ENCODE measurements around the gene NBL1. TPM values are rescaled to one million over a fixed set of nuclear protein-coding genes. Genes with fewer than 3 reads are reported as not detected.

NBL1 gene
- total and polyA plus RNA-seq, 9 of the 15 experiments (the other 6 are each of a cell fraction or from before 2014, with no cell fraction given), result 0.10 to 3.7 (median 1.8) TPM; not detected in 1

DNA sequence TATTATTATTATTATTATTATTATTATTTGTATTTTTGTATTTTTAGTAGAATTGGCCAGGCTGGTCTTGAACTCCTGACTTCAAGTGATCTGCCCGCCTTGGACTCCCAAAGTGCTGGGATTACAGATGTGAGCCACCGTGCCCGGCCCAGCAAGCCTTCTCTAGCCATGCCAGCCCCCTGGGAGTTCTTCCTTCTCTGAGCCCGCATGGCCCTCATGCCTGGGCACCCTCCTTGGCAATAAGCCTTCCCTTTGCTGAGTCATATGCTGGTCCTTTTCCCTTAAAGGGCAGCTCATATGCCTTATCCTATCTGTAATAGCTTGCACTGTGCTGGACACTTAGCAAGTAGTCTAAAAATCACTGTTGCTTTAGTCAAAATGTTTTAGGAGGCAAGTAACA is 8.5 kb upstream of the NBL1 start:
- intact Hi-C loops (cut with micrococcal nuclease) (no loop called here), in situ Hi-C loops (cut with MboI) (no loop called here)
- H3K36me3 ChIP-seq (ENCODE audit: control insufficient read depth, insufficient read depth, low read length), result no peaks in the 10 kb centered on the region
- no peaks in the 10 kb centered on the region for H4K20me1 ChIP-seq (replicated peaks; ENCODE audit: control insufficient read depth, insufficient read depth, low read length)
- H3K4me3 ChIP-seq, result no peak overlapping the region
- no TSS peak for BruUV-seq (replicated peaks)
- H3K27me3 ChIP-seq (ENCODE audit: control insufficient read depth in 2 of 2, insufficient read depth in 2 of 2, low read length in 2 of 2), result no peaks in the 10 kb centered on the region; a peak in 1 of 5 replicates
- 62% methylated on average over 4 of the region's 4 CpGs for WGBS (ENCODE audit: insufficient coverage, low coverage, missing lambda C conversion rate)
- H3K9me3 ChIP-seq (replicated peaks; ENCODE audit: control insufficient read depth, insufficient read depth, low read depth, low read length), result no peaks in the 10 kb centered on the region
- H3K27ac ChIP-seq (ENCODE audit: extremely low read depth, low read depth, low read length), result no peak overlapping the region
- H3K4me1 ChIP-seq (replicated peaks in 1 of 2; ENCODE audit: control insufficient read depth in 2 of 2, insufficient read depth in 2 of 2, low read length in 2 of 2), result peaks cover 0 to 2% of the 10 kb centered on the region in 2 experiments; a peak in 4 of 5 replicates
- POLR2A ChIA-PET, result interaction anchor here (0.6 to 0.8 kb wide), 2 partner anchors 37 to 69 kb away, joined by 3 read pairs; no protein-coding TSS in a partner anchor
- DNase-seq (ENCODE audit: extremely low read depth in 1 of 4, low spot score in 3 of 4), result no peak
- H3K9me1 ChIP-seq (ENCODE audit: control insufficient read depth, insufficient read depth, low read length), result no peaks in the 10 kb centered on the region
- H2AFZ ChIP-seq (ENCODE audit: low read depth, low read length), result no peak overlapping the region
- no peaks in the 10 kb centered on the region for H3K79me2 ChIP-seq (ENCODE audit: control insufficient read depth, insufficient read depth, low read length)
- ATAC-seq, result no peak
- no peak overlapping the region for H3K4me2 ChIP-seq (ENCODE audit: insufficient read depth, low read length)
- CTCF ChIA-PET (ENCODE audit: low intra/inter-chr PET ratio), result no interaction called here
- H3K9ac ChIP-seq (ENCODE audit: insufficient read depth in 1 of 2, low read depth in 2 of 2, low read length in 2 of 2), result no peak overlapping the region
- no peak for FAIRE-seq
- no peak for TF ChIP-seq CBX3 (IDR thresholded peaks at IDR 0.05; ENCODE audit: borderline replicate concordance in 1 of 2, low read length in 2 of 2)
- TF ChIP-seq PURB (CRISPR knock-in tag; IDR thresholded peaks at IDR 0.05; ENCODE audit: low read depth), result no peak
- no peak for TF ChIP-seq CBX1 (IDR thresholded peaks at IDR 0.05; ENCODE audit: low read depth)
- TF ChIP-seq HDAC1 (IDR thresholded peaks at IDR 0.05), result no peak
- TF ChIP-seq, protein P1, sequence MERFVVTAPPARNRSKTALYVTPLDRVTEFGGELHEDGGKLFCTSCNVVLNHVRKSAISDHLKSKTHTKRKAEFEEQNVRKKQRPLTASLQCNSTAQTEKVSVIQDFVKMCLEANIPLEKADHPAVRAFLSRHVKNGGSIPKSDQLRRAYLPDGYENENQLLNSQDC (CRISPR knock-in tag; IDR thresholded peaks at IDR 0.05), result no peak
- TF ChIP-seq RCOR1 (IDR thresholded peaks at IDR 0.05; ENCODE audit: borderline replicate concordance in 1 of 2, low read depth in 2 of 2, low read length in 2 of 2), result no peak
- TF ChIP-seq MCM7 (IDR thresholded peaks at IDR 0.05), result no peak
- TF ChIP-seq, protein P2, sequence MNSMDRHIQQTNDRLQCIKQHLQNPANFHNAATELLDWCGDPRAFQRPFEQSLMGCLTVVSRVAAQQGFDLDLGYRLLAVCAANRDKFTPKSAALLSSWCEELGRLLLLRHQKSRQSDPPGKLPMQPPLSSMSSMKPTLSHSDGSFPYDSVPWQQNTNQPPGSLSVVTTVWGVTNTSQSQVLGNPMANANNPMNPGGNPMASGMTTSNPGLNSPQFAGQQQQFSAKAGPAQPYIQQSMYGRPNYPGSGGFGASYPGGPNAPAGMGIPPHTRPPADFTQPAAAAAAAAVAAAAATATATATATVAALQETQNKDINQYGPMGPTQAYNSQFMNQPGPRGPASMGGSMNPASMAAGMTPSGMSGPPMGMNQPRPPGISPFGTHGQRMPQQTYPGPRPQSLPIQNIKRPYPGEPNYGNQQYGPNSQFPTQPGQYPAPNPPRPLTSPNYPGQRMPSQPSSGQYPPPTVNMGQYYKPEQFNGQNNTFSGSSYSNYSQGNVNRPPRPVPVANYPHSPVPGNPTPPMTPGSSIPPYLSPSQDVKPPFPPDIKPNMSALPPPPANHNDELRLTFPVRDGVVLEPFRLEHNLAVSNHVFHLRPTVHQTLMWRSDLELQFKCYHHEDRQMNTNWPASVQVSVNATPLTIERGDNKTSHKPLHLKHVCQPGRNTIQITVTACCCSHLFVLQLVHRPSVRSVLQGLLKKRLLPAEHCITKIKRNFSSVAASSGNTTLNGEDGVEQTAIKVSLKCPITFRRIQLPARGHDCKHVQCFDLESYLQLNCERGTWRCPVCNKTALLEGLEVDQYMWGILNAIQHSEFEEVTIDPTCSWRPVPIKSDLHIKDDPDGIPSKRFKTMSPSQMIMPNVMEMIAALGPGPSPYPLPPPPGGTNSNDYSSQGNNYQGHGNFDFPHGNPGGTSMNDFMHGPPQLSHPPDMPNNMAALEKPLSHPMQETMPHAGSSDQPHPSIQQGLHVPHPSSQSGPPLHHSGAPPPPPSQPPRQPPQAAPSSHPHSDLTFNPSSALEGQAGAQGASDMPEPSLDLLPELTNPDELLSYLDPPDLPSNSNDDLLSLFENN (IDR thresholded peaks at IDR 0.05; ENCODE audit: low read depth in 2 of 2, low read length in 2 of 2), result no peak
- TF ChIP-seq NR4A1 (CRISPR knock-in tag; IDR thresholded peaks at IDR 0.05), result no peak
- TF ChIP-seq NR4A1 (tag; IDR thresholded peaks at IDR 0.05), result no peak
